Ovary (tissue), 3 donors: Measurements from ENCODE around the gene VIPR1.

Source experiments
- EP300 ChIP-seq: sonication (generic); formaldehyde crosslinking; IDR thresholded peaks from one replicate; pipeline ENCODE4 v1.6.1; 2017; ENCODE audit warnings: antibody characterized with exemption
- POLR2A ChIP-seq: fragments of 450-650 bp; IDR thresholded peaks from one replicate; pipeline ENCODE4 v1.6.1; 2017; ENCODE audit warnings: antibody characterized with exemption, mild to moderate bottlenecking, moderate library complexity
- TF ChIP-seq, protein P1 (sequence below), 3 donors: fragments of 450-650 bp in 2 of 3; fragments of 200-600 bp in 1 of 3; IDR thresholded peaks; one replicate each; pipeline versions ENCODE4 v1.5.1 to v1.8.0; 2016 to 2022; ENCODE audit warnings: antibody characterized with exemption in 3 of 3, mild to moderate bottlenecking in 1 of 3
- donor health status: DM: no; HTN: no; CAD: no.

GRCh38 chr3:42486814-42487565 is 15.5 kb upstream of the VIPR1 start:
- TF ChIP-seq, protein P1, sequence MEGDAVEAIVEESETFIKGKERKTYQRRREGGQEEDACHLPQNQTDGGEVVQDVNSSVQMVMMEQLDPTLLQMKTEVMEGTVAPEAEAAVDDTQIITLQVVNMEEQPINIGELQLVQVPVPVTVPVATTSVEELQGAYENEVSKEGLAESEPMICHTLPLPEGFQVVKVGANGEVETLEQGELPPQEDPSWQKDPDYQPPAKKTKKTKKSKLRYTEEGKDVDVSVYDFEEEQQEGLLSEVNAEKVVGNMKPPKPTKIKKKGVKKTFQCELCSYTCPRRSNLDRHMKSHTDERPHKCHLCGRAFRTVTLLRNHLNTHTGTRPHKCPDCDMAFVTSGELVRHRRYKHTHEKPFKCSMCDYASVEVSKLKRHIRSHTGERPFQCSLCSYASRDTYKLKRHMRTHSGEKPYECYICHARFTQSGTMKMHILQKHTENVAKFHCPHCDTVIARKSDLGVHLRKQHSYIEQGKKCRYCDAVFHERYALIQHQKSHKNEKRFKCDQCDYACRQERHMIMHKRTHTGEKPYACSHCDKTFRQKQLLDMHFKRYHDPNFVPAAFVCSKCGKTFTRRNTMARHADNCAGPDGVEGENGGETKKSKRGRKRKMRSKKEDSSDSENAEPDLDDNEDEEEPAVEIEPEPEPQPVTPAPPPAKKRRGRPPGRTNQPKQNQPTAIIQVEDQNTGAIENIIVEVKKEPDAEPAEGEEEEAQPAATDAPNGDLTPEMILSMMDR (IDR thresholded peaks at IDR 0.05) = no peak
- TF ChIP-seq POLR2A (no peak), EP300 (no peak)
